Mammary epithelial cell (primary cell): ENCODE results near the gene VASN.

Source experiments
- EZH2 ChIP-seq: IDR thresholded peaks from 2 replicates; pipeline ENCODE4 v1.6.1; 2012; ENCODE audit warnings: low read length, inconsistent platforms, borderline replicate concordance
- TF ChIP-seq, protein P1 (sequence below), 2 donors: IDR thresholded peaks in 1 of 2; conservative IDR thresholded peaks in 1 of 2; 2 replicates each; pipeline ENCODE4 v1.5.1; 2011 to 2012; ENCODE audit warnings: inconsistent platforms in 2 of 2, low read length in 2 of 2, mild to moderate bottlenecking in 2 of 2, control low read depth in 1 of 2, low read depth in 1 of 2; ENCODE audit not compliant: insufficient read depth in 1 of 2; ENCODE audit errors: extremely low read depth in 1 of 2

DNA sequence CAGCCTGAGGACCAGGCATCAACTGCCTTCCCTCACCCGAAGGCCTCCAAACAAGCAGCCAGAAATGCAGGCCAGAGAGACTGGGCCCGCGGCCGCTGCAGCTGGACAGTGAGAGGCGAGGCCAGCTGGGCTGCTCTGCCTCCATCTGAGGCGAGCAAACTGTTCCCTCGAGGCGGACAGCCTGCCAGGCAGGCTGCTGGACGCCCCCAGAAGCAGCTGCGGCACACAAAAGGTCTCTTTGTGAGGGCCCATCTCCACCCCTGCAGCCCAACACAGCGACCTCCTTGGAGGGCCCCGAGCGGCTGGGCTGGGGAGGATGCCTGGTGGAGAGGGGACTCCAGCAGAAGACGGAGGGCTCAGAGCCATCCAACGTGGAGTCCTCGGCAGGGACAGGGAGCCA, 40.0 kb downstream of the VASN start:
- TF ChIP-seq, protein P1, sequence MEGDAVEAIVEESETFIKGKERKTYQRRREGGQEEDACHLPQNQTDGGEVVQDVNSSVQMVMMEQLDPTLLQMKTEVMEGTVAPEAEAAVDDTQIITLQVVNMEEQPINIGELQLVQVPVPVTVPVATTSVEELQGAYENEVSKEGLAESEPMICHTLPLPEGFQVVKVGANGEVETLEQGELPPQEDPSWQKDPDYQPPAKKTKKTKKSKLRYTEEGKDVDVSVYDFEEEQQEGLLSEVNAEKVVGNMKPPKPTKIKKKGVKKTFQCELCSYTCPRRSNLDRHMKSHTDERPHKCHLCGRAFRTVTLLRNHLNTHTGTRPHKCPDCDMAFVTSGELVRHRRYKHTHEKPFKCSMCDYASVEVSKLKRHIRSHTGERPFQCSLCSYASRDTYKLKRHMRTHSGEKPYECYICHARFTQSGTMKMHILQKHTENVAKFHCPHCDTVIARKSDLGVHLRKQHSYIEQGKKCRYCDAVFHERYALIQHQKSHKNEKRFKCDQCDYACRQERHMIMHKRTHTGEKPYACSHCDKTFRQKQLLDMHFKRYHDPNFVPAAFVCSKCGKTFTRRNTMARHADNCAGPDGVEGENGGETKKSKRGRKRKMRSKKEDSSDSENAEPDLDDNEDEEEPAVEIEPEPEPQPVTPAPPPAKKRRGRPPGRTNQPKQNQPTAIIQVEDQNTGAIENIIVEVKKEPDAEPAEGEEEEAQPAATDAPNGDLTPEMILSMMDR (conservative IDR thresholded peaks at IDR 0.05 in 1 of 2, IDR thresholded peaks at IDR 0.05 in 1 of 2; ENCODE audit: extremely low read depth in 1 of 2, insufficient read depth in 1 of 2, low read depth in 1 of 2, low read length in 2 of 2): no peak
- TF ChIP-seq EZH2: no peak
